Left renal pelvis (tissue), 4 donors: Measurements from ENCODE around the gene HBE1. TPM values are rescaled to one million over a fixed set of nuclear protein-coding genes. Genes with fewer than 3 reads are reported as not detected.

Source experiments
- DNase-seq, 4 donors: peaks; one replicate each; pipeline ENCODE4 v3.0.0-alpha.2; 2013; ENCODE audit warnings: low read depth in 4 of 4, low spot score in 3 of 4
- polyA plus RNA-seq, 4 donors: library from polyadenylated mRNA; unstranded; fragments of 120-200 nt; gene quantifications; one replicate each; pipeline ENCODE4 v1.2.1, GENCODE V29; 2013; ENCODE audit not compliant: insufficient read length in 4 of 4

HBE1 gene
- polyA plus RNA-seq, 4 donors = 4.2 to 97.8 (median 8.2) TPM

DNA sequence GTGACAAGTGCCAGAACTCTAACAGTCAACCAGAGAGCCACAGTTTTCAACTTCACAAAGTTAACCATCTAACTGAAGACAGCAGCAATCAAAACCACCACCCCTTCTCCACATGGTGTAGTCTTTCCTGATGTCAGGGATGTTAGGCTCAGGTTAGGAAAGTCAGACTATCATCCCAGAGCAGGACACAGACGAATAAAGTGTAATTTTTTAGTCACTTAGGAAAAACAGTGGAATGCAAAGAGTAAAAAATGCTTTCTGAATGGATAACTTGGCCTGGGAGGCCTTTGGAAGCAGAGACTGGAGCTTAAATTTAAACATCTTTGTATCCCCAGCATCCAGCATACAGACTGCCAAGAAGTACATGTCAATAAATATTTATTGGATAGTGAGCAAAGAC, 16.6 kb upstream of the HBE1 start:
- DNase-seq = no peak

- DNase-seq = no peak
Observed at GRCh38 chr11:5285703-5286340, 16.1 kb upstream of the HBE1 start.

- DNase-seq = no peak
Observed at GRCh38 chr11:5284637-5285036, 14.9 kb upstream of the HBE1 start.

DNA sequence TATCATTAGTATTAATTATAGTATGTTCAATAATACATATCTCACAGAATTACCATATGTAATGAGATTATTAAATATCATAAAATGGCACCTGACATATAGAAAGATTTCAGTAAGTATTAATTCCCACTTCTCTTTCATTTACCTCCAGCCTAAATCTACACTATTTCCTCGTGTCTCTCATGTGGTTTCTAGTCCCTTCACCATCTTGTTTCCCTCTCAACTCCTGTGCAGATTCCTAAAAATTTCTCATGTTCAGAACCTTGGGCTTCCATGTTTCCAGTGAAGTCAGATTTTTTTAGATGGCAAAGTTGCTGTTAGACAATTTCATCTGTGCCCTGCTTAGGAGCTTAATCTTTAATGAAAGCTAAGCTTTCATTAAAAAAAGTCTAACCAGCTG, 14.1 kb upstream of the HBE1 start:
- DNase-seq = no peak

DNA sequence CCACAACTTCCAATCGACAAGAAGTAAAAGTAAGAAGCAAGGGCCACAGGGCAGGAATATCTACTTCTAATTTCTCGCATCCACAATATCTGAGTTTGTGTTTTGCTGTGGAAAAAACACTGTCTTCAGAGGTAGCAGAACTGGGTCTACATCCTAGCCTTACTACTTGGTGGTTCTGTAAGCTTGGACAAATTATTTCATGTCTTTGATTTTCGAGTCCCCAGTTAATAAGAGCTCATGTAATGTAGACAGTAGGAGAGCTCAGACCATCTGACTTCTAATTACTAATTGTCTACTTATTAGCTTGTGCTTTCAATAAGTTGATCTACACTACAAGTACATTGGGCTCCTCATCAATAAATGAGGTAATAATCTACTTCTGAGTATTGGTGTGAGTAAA, 13.3 kb upstream of the HBE1 start:
- no peak for DNase-seq

DNA sequence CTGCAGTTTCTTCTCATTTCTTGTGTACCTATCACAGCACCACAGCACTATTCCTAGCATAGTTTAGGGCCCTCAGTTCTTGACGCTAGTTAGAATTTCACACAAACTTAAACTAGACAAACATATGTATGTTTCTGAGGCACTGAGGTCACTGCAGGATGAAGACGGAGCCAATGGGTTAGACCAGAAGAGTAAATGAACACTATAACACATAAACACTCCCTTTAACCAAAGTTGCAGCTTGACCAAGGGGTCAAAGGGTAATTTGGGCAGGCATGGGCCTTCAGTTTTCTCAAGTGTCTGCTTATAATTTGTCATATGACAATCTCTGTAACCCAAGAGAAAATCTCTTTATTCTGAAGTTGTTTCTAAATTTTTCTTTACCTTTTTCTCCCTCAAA, 12.9 kb upstream of the HBE1 start:
- no peak for DNase-seq

DNA sequence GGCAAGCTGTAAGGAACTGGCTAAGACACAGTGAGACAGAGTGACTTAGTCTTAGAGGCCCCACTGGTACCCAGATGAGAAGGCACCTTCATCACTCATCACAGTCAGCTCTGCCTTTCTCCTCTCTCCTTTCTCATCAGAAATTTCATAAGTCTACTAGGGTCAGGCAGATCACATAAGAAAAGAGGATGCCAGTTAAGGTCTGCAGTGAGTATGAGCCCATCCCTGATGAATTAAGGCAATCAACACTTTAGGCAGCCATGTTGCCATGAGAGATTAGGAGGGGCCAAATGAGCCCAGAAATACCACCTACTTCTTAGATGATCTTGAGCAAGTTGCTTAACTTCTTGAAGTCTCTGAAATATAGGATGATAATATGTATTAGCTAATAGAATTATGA, 11.9 kb upstream of the HBE1 start:
- no peak for DNase-seq

DNA sequence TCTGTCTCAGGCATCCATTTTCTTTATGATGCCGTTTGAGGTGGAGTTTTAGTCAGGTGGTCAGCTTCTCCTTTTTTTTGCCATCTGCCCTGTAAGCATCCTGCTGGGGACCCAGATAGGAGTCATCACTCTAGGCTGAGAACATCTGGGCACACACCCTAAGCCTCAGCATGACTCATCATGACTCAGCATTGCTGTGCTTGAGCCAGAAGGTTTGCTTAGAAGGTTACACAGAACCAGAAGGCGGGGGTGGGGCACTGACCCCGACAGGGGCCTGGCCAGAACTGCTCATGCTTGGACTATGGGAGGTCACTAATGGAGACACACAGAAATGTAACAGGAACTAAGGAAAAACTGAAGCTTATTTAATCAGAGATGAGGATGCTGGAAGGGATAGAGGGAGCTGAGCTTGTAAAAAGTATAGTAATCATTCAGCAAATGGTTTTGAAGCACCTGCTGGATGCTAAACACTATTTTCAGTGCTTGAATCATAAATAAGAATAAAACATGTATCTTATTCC, 10.9 kb upstream of the HBE1 start:
- DNase-seq = no peak

DNA sequence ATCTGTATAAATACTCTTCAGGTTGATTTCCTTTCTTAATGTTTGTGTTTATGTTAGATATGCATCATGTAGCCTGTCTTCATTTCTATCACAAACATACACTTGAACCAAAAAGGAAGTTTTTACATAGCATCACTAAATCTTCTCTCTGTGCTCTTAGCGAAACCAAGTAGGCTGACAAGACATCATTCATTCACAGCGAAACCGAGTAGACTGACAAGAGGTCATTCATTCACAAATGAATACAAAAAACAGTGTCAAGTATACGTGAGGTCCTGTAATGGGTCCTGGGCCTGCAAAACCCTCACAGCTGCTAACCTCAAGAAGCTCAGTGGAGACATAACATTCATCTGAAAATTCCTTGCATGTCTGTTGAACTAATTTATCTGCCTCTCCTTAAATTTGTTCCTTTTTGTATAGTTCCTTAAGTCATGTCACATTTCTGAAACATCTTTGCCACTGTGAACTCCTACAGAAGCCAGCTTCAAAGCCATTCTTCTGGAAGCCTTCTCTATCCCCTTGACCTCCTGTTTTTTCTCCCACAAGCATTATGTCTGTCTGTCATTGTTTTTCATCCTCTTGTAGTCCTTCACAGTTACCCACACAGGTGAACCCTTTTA, 9.8 kb upstream of the HBE1 start:
- no peak for DNase-seq

DNA sequence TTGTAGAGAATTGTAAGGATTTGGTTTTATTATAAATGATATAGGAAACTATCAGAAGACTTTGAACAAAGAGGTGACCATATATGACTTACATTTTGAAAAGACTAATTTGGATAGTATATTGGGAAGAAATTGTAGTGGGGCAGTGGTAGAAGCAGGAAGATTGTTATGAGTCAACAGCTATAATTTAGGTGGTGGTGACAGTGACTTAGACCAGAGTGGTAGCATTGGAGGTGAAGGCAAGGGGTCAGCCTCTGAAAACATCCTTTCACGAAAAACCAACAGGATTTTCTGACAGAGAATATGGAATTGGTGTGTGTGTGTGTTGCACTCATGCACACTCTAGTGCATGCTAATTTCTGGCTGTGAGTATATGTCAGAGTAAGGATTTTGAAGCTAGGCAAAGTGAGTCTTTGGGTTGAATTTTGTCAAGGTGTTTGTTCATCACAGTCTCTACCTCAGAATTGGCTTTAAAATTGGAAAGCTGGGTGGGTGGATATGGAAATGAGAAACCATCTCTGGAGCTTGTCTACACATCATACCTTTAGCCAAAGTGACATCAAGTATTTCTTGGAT, 8.2 kb upstream of the HBE1 start:
- DNase-seq = no peak

GRCh38 chr11:5276697-5277096, 7.0 kb upstream of the HBE1 start:
- DNase-seq = no peak

- DNase-seq = no peak
Observed at GRCh38 chr11:5275369-5276110, 5.8 kb upstream of the HBE1 start.

GRCh38 chr11:5274395-5274794, 4.7 kb upstream of the HBE1 start:
- no peak for DNase-seq

- no peak for DNase-seq
Observed at GRCh38 chr11:5272395-5273017, 2.8 kb upstream of the HBE1 start.

GRCh38 chr11:5267033-5267563, 2.6 kb downstream of the HBE1 start:
- no peak for DNase-seq

DNA sequence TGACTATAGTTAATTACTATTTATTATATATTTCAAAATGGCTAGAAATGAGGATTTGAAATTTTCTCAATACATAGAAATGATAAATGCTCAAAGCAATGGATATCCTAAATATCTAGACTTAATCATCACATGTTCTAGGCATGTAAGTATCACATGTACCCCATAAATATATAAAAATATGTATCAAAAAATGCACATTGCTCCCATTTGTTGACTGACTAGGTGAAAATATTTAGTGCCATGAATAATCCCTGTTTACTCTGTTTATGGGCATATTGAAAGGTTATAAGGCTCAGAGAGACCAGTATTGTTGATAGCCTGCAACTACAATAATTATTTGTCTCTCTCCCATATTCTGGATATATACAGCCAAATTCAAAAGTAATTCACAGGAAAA, 3.1 kb downstream of the HBE1 start:
- DNase-seq = no peak

DNA sequence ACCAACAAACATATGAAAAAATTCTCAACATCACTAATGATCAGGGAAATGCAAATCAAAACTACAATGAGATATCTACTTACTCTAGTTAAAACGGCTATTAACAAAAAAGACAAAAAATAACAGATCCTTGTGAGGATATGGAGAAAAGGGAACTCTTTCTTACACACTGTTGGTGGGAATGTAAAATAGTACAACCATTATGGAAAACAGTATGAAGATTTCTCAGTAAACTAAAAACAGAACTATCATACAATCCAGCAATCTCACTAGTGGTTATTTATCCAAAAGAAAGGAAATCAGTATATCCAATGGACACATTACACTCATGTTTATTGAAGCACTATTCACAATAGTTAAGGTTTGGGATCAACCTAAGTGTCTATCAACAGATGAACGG, 3.9 kb downstream of the HBE1 start:
- no peak for DNase-seq

DNA sequence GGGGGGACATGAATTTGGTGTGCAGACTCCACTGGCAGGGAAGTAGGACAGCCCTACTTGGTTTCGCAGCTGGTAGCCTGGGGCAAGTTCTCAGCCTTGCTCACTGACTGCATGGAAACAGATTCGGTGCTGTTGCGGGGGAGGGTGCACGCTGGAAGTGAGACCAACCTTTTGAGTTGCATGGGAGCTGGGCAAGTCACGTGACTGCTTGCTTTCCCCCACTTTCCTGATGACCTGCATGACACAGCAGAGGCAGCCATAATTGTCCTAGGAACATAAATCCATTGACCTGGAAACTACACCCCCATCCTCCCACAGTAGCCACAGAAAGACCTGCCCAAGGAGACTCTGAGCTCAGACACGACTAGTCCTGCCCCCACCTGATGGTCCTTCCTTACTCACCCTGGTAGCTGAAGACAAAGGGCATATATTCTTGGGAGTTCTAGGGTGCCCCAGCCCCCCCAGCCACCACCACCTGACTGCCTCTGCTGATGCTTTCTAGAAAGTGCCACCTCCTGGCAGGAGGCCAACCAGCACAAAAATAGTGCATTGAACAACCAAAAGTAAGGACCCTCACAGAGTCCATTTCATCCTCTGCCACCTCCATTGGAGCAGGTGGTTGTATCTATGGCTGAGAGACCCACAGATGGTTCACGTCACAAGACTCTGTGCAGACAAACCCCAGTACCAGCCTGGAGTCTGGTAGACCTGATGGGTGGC, 11.0 kb downstream of the HBE1 start:
- DNase-seq = no peak

DNA sequence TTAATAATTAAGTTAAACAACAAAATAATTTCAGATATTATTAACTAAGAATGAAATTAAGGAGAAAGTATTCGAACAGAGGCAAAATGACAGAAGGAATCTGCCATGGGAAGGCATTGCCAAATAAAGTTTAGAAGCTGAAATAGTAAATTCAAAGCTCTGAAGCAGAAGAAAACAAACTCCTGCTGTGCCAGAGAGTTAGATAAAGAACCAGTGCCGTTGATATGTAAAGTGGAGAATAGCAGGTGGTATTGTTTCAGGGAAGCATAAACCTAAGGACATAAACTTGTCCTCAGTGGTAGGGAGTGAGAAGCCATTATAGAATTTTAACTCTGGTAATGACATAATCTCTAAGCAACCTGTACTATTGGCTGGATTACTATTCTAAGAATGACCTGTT, 12.4 kb downstream of the HBE1 start:
- no peak for DNase-seq
